ENCODE data around the gene TNFRSF1A.

Gene TNFRSF1A

GRCh38 chr12:6312529-6313325, 29.1 kb downstream of the TNFRSF1A start:
- Mint-ChIP-seq H3K4me3 (no peak overlapping the region), H3K4me1 (peaks cover 3% of the 10 kb centered on the region), H3K27me3 (peaks cover 21% of the 10 kb centered on the region), H3K27ac (no peak overlapping the region), H3K36me3 (no peaks in the 10 kb centered on the region), H3K9me3 (no peaks in the 10 kb centered on the region)
- no peak for DNase-seq (ENCODE audit: low spot score in 2 of 2)
- peak; percentile 43 for ATAC-seq (ENCODE audit: low read depth)

DNA sequence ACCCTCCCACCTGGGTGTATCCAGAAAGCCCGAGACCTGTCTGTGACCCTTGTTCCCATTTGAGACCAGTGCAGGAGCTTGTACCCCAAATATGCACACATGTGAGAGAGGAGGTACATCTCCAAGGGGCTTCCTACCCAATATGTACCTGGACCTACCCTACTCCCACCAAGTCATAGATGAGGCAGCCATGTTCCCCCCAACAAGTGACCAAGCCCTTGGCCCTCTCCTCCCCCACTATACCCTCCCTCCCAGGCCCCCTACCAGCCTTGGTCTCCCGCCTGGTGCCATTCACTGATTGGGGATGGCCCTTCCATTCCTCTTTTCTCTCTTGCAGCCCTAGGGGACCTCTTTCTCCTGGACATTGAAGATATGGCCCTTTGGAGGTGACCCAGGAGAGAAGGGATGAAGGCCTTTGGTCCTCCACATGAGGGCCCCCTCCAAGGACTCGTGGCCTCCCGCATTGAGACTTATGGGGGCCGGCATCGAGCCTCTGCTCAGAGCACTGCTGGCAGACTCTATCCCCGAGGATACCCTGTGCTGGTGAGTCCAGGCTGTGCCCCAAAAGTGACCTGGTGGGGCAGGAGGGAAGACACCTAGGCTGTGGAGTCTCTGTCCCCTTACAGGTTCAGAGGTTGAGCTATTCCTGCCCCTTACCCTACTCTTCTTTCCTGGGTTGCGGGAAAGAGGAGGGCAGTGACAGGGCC, 29.9 kb downstream of the TNFRSF1A start:
- no peak overlapping the region for H3K4me3 Mint-ChIP-seq
- ATAC-seq (ENCODE audit: low read depth) (no peak), DNase-seq (ENCODE audit: low spot score in 2 of 2) (no peak)
- H3K27ac Mint-ChIP-seq, result no peak overlapping the region
- no peaks in the 10 kb centered on the region for H3K36me3 Mint-ChIP-seq
- H3K27me3 Mint-ChIP-seq, result peaks cover 19% of the 10 kb centered on the region
- H3K9me3 Mint-ChIP-seq, result no peaks in the 10 kb centered on the region
- peaks cover 2% of the 10 kb centered on the region for H3K4me1 Mint-ChIP-seq

GRCh38 chr12:6310771-6311610, 30.9 kb downstream of the TNFRSF1A start:
- ATAC-seq (ENCODE audit: low read depth), result peak; percentile 22
- peaks cover 19% of the 10 kb centered on the region for H3K27me3 Mint-ChIP-seq
- DNase-seq (ENCODE audit: low spot score in 2 of 2), result no peak
- H3K9me3 Mint-ChIP-seq, result no peaks in the 10 kb centered on the region
- peaks cover 2% of the 10 kb centered on the region for H3K4me1 Mint-ChIP-seq
- H3K27ac Mint-ChIP-seq, result no peak overlapping the region
- no peak overlapping the region for H3K4me3 Mint-ChIP-seq
- H3K36me3 Mint-ChIP-seq, result no peaks in the 10 kb centered on the region

- DNase-seq (ENCODE audit: low spot score in 2 of 2), result no peak
- Mint-ChIP-seq H3K36me3 (no peaks in the 10 kb centered on the region), H3K9me3 (no peaks in the 10 kb centered on the region), H3K27me3 (peaks cover 28% of the 10 kb centered on the region), H3K4me3 (no peak overlapping the region), H3K4me1 (peaks cover 3% of the 10 kb centered on the region), H3K27ac (no peak overlapping the region)
- ATAC-seq (ENCODE audit: low read depth), result no peak
Observed at GRCh38 chr12:6307529-6307928, 34.3 kb downstream of the TNFRSF1A start.

GRCh38 chr12:6306599-6307220, 35.2 kb downstream of the TNFRSF1A start:
- peaks cover 28% of the 10 kb centered on the region for H3K27me3 Mint-ChIP-seq
- ATAC-seq (ENCODE audit: low read depth) (no peak), DNase-seq (ENCODE audit: low spot score in 2 of 2) (no peak)
- no peaks in the 10 kb centered on the region for H3K36me3 Mint-ChIP-seq
- no peaks in the 10 kb centered on the region for H3K9me3 Mint-ChIP-seq
- peaks cover 3% of the 10 kb centered on the region for H3K4me1 Mint-ChIP-seq
- H3K27ac Mint-ChIP-seq, result no peak overlapping the region
- H3K4me3 Mint-ChIP-seq, result no peak overlapping the region

GRCh38 chr12:6306151-6306550, 35.7 kb downstream of the TNFRSF1A start:
- peaks cover 28% of the 10 kb centered on the region for H3K27me3 Mint-ChIP-seq
- H3K4me1 Mint-ChIP-seq, result peaks cover 3% of the 10 kb centered on the region
- no peaks in the 10 kb centered on the region for H3K9me3 Mint-ChIP-seq
- no peak overlapping the region for H3K4me3 Mint-ChIP-seq
- DNase-seq (ENCODE audit: low spot score in 2 of 2) (no peak), ATAC-seq (ENCODE audit: low read depth) (no peak)
- H3K36me3 Mint-ChIP-seq, result no peaks in the 10 kb centered on the region
- no peak overlapping the region for H3K27ac Mint-ChIP-seq

DNA sequence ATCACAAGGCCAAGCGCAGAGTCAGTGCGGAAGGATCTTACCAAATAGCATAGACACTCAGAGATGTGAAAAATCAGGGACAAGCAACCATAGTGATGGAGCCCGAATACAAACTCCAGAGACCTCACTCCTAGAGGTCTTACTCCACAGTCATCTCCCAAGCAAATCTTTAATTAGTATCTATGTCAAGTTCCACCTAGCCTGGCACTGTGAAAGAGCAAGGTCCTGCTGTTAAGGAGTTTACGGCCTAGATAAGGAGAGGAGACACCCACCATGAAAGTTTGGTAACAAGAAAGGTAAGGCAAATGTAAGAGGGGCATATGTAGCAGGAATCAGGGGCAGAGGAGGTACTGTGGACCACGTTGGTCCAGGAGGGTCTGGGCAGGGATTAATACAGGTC, 38.8 kb downstream of the TNFRSF1A start:
- Mint-ChIP-seq H3K36me3 (no peaks in the 10 kb centered on the region), H3K27ac (no peak overlapping the region)

DNA sequence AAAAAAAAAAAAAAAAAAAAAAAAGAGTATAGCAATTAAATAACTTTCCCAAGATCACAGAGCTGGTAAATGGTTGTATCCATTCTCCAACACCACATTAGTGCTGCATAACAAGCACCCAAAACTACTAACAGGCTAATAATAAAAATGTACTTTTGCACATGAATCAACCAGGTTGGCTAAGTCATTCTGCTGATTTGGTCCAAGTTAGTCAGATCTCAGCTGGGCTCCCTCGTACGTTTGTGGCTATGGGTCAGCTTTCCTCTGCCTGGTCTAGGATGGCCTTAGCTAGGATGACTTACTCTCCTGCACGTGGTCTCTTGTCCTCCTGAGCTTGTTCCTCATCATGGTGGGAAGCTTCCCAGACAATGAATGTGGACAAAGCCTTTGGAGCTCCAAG, 39.3 kb downstream of the TNFRSF1A start:
- Mint-ChIP-seq H3K36me3 (no peaks in the 10 kb centered on the region), H3K4me3 (no peak overlapping the region), H3K4me1 (peaks cover 7% of the 10 kb centered on the region), H3K27ac (no peak overlapping the region), H3K27me3 (peaks cover 21% of the 10 kb centered on the region), H3K9me3 (no peaks in the 10 kb centered on the region)
- no peak for ATAC-seq (ENCODE audit: low read depth)
- no peak for DNase-seq (ENCODE audit: low spot score in 2 of 2)

More for the DNA sequence above, 38.8 kb downstream of the TNFRSF1A start:
- ATAC-seq (ENCODE audit: low read depth) (no peak), DNase-seq (ENCODE audit: low spot score in 2 of 2) (no peak)
- H3K4me3 Mint-ChIP-seq, result no peak overlapping the region
- no peaks in the 10 kb centered on the region for H3K9me3 Mint-ChIP-seq
- H3K4me1 Mint-ChIP-seq, result peaks cover 7% of the 10 kb centered on the region
- H3K27me3 Mint-ChIP-seq, result peaks cover 23% of the 10 kb centered on the region

DNA sequence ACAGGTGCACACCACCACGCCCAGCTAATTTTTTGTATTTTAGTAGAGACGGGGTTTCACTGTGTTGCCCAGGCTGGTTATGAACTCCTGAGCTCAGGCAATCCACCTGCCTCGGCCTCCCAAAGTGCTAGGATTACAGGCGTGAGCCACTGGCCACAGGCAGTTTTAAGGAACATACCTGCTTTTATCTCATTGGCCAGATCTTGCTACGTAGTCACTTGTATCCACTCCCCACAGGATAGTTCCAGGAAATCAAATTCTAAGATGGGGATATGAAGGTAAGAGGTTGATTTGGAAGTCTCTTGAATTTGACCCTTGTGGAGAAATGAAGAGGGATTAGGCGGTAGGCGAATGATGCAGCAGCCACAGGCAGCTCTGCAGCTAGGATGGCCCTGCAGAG, 40.2 kb downstream of the TNFRSF1A start:
- Mint-ChIP-seq H3K27me3 (peaks cover 18% of the 10 kb centered on the region), H3K4me3 (no peak overlapping the region), H3K9me3 (no peaks in the 10 kb centered on the region), H3K4me1 (peaks cover 7% of the 10 kb centered on the region), H3K36me3 (no peaks in the 10 kb centered on the region), H3K27ac (no peak overlapping the region)
- DNase-seq (ENCODE audit: low spot score in 2 of 2), result no peak
- no peak for ATAC-seq (ENCODE audit: low read depth)

DNA sequence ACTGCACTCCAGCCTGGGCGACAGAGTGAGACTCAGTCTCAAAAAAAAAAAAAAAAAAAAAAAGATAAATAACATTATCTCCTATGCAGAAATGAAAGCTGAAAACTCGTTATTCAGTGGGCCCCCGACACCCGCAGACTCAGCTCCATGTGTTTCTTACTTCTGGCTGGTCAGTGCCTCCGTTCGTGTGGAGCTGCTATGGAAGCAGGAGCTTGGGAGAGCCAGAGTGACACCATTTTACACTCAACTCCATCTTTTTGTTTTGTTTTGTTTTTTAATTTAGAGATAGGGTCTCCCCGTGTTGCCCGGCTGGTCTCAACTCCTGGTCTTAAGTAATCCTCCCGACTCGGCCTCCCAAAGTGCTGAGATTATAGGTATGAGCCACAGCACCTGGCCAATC, 44.7 kb downstream of the TNFRSF1A start:
- no peak overlapping the region for H3K27ac Mint-ChIP-seq
- ATAC-seq (ENCODE audit: low read depth) (no peak), DNase-seq (ENCODE audit: low spot score in 2 of 2) (no peak)
- peaks cover 10% of the 10 kb centered on the region for H3K27me3 Mint-ChIP-seq
- H3K4me3 Mint-ChIP-seq, result no peak overlapping the region
- H3K36me3 Mint-ChIP-seq, result no peaks in the 10 kb centered on the region
- H3K4me1 Mint-ChIP-seq, result peaks cover 9% of the 10 kb centered on the region
- H3K9me3 Mint-ChIP-seq, result no peaks in the 10 kb centered on the region

GRCh38 chr12:6295094-6295811, 46.6 kb downstream of the TNFRSF1A start:
- Mint-ChIP-seq H3K36me3 (no peaks in the 10 kb centered on the region), H3K27ac (no peak overlapping the region)
- peak; percentile 28 for ATAC-seq (ENCODE audit: low read depth)

DNA sequence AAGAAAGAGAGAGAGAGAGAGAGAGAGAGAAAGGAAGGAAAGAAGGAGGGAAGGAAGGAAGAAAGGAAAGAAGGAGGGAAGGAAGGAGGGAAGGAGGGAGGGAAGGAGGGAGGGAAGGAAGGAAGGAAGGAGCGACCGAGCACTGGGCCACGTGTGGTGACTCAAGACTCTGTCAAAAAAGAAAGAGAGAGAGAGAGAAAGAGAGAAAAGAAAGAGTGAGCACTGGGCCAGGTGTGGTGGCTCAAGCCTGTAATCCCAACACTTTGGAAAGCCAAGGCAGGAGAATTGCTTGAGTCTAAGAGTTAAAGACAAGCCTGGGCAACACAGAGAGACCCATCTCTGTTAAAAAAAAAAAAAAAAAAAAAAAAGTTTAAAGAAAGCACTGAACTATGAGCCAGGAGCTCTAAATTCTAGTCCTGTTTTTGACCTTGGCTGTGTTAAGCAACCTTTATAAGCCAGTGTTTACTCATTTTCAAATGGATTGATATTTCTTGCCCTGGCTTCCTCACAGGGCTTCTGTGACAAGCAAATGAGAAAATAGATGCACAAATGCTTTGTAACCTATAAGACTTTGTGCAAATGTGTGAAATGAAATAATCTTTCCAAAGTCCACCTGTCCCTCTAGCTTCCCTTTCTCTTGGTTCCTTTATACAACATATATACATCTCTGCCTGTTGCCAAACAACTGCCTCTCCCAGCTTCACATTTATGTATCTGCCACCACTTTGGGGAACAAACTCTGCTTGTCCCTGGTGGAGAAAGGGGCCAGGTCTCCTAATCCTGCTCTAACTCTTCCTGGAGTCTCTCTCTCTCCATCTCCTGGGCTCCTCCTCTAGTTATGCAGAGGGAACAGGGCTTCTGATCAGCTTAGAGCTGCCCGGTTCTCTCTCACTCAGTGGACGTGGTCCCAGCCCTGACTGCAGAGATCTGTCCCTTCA, 47.5 kb downstream of the TNFRSF1A start:
- H3K9me3 Mint-ChIP-seq, result no peaks in the 10 kb centered on the region
- H3K36me3 Mint-ChIP-seq, result no peaks in the 10 kb centered on the region
- peaks cover 12% of the 10 kb centered on the region for H3K27me3 Mint-ChIP-seq
- no peak for DNase-seq (ENCODE audit: low spot score in 2 of 2)
- peaks cover 6% of the 10 kb centered on the region for H3K4me1 Mint-ChIP-seq
- no peak for ATAC-seq (ENCODE audit: low read depth)
- H3K27ac Mint-ChIP-seq, result no peak overlapping the region
- no peak overlapping the region for H3K4me3 Mint-ChIP-seq

More at GRCh38 chr12:6295094-6295811, 46.6 kb downstream of the TNFRSF1A start:
- no peak overlapping the region for H3K4me3 Mint-ChIP-seq
- H3K4me1 Mint-ChIP-seq, result peaks cover 7% of the 10 kb centered on the region
- DNase-seq (ENCODE audit: low spot score in 2 of 2), result no peak
- peaks cover 8% of the 10 kb centered on the region for H3K27me3 Mint-ChIP-seq
- no peaks in the 10 kb centered on the region for H3K9me3 Mint-ChIP-seq

Measured in memory B cell (primary cell).